GM19455 (cell line): ENCODE measurements around the gene DGCR8.
"Not testable (repeated sequence)": the region's sequence is repeated elsewhere in the genome, so short reads cannot be mapped to it uniquely, and the experiment has no call there.

Experiments
- ATAC-seq: cut with Tn5 transposase; IDR thresholded peaks from one replicate; pipeline ENCODE4 v1.9.1; 2021; ENCODE audit not compliant: unreplicated experiment

DGCR8 gene

DNA sequence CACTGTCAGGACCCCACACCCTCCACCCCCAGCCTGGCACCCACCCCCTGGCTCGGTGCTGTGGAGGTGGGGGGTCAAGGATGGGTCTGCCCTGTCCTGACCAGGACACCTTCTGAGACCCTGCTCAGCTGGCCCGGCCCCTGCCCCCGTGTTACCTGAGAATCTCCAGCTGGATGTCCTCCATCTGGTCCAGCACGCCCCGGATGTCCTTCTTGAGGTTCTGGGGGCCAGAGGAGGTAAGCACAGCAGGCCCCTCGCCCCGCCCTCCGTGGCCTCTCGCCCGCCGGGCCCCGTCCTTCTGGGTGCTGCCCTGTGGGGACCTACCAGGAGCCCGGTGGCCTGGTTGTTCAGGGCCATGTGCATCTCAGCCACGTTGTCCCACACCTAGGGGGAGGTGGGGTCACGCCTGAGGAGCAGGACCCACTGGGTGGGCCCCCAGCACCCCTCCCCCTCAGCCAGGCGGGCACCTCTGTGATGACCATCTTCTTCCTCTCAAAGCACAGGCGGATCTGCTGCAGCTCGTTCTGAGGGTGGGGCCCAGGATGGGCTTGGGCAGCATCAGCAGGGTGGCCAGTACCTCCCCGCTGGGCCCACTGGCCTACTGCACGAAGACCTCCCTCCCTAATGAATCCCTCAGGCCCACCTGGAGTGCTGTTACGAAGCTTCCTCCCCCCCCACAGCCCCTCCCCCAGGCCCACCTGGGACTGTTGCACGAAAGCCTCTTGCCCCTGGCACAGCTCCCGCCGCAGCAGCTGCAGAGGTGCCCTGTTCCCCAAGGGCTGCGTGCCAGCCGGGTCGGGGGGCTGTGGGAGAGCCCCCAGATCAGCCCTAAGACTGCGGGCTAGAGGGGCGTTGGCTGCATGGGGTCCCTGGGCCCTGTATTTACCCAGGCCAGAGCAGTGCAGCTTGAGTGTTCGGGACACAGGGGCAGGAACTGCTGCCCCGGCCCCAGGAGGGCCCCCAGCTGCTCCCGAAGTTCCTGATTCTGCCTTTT is 69.5 kb downstream of the DGCR8 start:
- ATAC-seq, result no peak

DNA sequence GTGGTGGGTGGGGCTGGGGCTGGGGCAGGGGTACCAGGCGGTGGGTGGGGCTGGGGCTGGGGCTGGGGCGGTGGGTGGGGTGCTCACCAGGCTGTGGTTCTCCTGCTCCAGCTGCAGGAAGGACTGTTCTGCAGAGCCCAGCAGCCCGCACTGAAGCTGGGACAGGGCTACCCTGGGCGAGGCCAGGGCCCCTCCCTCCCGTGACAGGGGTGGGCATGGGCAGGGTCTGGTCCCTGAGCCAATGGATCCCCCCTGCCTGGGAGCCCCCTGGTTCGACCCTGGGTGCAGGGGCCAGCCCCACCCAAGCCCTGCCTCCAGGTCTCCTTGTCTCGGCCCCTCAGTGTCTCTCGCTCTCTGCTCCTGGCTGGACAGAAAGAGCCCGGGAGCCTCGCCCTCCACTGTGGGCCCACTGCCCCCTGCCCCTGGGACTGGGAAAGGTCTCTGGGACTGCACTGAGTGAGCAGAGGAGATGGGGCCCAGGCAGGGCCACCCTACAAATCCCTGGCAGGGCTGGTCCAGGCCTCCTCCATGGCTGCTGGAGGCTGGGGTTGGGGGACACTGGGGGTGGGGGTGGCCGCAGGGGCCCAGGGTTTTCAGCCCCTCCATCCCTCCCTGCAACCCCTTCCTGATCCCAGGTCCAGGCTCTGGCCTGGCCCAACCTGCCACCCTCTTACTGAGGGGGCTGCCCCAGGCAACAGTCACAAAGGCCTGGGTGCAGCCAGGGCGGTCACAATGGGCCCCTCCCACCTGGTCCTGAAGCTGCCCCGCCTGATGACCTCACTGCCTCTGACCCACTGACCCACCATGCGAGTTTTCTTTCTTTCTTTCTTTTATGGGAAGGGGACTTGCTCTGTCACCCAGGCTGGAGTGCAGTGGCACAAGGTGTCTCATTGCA is 70.6 kb downstream of the DGCR8 start, which contains the start of gene CCDC188:
CCDC188 (minus strand) TSS at position 675 of the 895 bp plus-strand sequence; CDS start at position 606, 69 bp downstream.
- no peak for ATAC-seq

DNA sequence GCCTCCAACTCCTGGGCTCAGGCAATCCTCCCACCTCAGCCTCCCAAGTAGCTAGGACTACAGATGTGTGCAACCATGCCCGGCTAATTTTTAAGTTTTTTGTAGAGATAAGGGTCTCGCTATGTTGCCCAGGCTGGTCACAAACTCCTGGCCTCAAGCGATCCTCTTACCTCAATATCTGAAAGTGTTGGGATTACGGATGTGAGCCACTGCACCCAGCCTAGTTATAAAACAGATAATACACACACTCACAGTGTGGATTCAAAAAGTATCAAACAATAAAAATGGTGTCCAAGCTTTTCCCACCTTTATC is 71.2 kb downstream of the DGCR8 start:
- ATAC-seq, result no peak

DNA sequence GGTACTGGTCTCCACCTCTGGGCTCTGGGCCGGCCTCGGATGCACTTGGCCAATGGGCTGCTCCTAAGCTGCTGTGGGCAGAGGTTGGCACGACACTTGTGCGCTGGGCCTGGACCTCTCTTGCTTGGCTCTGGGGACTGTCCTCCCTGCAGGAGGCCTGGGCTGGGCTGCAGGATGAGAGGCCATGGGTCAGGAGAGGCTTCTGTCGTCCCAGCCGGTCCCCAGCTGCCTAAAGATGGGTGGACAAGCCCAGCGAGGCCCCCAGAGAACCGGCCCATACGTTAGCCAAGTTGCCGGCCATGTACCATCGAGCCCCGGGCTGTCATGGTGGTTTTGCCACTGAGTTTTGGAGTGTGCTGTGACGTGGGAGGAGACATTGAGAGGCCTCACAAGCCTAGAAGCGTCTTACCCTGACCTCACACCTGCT is 72.4 kb downstream of the DGCR8 start:
- ATAC-seq, result no peak

DNA sequence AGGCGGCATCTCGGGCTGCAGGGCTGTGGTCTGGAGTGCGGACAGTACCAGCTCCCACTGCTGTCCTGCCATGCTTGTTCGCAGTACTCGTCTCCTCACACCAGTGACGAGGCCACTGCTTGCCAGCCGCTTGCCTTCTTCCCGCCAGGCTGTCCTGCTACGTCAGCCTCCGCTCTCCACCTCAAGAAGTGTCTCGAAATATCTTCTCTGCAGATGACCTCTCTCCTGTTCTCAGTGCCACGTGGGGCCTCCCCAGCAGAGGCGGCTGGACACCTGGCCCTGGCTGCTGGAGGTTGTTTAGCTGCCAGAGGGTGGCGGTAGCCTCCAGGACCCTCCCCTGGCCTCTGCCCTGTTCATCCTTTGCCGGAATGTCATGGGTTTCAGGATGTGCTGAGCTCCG is 73.9 kb downstream of the DGCR8 start:
- ATAC-seq, result no peak

DNA sequence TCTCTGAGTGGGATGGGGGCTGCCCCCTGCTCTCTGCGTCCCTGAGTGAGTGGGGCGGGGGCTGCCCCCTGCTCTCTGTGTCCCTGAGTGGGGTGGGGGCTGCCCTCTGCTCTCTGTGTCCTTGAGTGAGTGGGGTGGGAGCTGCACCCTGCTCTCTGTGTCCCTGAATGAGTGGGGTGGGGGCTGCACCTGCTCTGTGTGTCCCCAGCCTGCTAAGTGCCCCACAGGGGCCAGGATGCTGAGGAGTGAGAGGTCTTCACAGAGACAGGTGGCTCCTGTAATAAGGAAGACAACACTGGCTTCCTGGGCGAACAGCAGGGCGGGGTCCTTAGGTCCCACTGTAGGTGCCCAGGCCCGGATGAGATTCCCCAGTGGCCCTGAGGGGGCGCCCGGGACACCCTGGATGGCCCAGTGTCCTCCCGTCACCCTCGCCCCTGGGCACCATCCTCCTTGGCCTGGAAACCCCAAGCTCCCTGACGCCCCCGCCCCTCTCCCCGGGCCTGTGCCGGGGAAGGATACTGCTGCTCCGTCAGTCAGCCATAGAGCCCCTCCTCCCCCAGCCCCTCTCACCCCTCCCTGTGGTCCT is 74.7 kb downstream of the DGCR8 start:
- ATAC-seq, result no peak

DNA sequence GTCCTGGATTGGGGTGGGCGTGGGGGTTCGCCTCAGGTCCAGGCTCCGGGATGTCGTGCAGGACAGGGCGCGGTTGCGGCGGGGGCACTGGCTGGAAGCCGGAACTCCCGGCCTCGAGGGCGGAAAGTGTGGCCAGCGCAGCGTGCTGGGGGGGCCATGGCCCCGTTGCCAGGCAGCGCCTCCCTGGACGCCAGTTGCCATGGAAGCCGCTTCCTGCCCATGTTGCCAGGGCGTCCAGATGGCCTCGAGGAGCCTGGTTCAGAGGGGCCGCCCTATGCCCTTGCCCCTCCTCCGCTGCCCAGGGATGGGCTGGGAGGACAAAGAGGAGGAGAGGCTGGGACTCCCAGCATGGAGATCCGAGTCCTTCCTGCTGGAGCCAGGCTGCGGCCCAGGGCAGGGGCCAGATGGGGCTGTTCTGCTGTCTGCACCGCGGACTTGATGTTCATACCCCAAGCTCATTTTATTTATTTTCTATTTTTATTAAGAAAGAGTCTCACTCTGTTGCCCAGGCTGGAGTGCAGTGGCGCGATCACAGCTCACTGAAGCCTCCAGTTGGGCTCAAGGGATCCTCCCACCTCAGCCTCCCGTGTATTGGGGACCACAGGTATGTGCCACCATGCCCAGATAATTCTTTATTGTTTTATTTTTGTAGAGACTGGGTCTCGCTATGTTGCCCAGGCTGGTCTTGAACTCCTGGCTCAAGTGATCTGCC is 75.4 kb downstream of the DGCR8 start:
- ATAC-seq, result no peak

DNA sequence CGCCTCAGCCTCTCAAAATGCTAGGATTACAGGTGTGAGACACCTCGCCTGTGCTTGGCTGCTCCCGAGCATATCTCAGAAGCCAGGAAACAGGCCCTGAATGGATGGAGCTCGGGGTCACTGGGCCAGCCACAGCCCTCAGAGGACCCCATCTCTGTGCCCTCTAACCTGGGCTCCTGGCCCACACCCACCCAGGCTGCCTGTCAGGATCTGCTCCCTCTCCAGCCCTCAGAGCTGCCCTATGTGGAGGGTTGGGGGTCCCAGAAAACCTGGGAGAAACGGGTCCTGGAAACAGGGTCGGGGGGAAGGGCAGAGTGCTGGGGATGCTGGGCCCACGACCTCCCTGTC is 76.0 kb downstream of the DGCR8 start:
- no peak for ATAC-seq

DNA sequence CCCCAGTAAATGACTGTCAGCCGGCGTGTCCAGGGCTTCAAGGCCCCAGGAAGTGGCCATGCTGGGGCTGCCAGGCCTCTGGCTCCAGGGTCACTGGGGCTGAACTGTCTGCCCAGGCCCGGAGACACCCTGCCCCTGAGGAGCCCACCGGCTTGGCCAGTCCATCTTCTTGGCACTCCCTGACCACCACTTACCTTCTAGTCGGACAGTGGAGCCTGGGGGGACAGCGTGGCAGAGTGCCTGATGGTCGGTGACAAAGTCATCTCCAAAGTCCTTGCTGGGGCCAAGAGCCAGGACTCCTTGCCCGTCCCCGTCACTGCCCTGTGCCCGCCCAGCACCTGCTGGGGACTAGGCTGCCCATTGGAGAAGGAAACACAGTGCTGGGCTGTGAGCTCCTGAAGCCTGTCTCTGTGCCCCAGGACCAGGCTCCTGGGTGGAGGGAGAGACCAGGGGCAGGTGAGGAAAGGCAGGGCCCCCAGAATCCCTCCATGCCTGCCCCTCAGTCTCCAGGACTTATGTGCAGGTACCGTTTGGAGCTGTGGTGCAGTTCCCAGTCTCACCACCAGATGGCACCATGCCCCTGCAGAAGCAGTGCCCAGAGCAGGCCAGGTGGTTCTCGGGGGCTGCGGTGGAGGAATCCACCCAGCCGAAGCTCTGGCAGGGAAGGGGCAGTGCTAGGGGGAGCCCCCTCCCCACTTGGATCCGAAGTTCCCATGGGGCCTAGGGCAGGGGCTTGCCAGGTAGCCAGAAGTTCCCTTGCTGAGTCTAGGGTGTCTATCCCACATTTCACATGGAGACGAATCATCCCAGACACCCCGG is 76.8 kb downstream of the DGCR8 start:
- ATAC-seq, result no peak

DNA sequence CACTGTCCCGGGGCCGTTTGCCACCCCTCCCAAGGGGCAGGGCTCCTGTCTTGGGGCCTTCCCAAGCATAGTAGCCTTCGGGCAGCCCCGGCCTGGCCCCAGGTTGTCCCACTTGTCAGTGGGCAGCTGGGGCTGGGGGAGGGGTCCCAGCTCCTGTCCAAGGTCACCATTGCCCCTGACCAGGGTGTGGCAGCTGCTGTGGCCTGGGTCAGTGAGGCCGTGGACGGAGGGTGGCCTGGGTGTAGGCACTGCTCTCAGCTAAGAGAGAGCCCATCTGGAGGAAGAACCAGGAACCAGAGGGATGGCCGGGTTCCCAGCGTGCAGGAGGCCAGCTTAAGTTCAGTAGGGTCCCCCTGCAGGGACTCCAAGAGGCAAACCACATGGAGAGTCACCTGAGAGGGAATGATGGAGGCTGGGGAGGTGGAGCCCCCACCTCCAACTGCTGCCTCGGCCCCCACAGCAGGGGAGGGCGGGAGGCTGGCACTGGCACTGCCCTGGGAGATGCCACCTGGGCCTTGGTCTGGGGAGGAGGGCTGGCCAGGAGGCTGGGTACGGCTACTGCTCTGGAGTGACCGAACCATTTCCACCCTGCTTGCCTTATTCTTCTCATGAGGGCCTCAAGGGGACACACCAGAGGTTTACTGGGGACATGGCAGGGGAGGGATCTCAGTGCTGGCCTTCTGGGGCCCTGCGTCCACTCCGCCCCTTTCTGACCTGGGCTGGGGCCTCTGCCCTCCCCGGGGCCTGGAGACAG is 77.6 kb downstream of the DGCR8 start:
- no peak for ATAC-seq

DNA sequence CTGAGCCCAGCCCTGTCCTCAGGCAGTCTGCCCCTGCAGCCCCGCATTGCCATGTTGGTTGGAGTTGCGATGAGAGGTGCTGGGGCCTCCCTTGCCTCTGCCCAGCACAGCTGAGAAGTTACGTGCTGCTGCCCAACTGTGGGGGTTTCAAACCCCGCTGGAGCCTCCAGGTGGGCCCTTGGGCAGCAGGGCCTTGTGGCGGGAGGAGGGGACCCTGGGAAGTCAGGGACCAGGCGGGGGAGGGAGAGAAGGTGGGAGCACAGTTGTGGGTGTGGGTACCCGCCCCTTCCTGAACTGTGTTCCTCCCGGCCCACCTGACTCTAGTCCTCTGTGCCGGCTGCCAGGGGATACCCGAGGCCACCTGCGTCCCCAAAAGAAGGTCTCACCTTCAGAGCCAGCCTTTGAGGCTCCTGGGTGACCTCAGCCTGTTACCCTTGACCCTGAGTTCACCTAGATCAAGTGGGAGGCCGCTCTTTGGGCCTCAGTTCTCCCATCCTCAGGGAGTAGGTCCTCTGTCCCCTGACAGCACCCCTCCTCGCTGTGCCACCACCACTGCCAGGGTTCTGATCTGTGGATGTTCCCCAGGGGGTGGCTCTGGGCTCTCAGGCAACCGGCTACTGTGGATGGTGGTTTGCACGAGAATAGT is 78.5 kb downstream of the DGCR8 start:
- ATAC-seq, result no peak

DNA sequence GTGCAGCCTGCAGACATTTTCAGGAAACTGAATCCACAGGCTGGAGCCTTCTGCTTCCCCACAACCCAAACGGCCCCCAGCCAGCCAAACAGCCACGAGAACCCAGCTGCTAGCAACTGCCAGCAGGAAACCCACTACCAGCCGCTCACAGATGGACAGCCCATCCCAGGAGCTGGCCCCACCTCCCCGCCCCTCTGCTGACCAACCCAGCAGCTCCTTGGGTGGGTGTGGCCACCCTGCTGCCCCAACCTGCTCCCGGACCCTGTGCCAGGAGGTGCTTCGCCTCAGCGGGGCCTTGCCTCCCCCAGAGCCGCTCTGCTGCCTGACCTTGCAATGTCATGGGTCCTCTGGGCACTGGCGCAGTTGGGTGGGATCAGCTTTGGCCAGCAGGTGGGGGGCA is 79.0 kb downstream of the DGCR8 start:
- ATAC-seq, result no peak

DNA sequence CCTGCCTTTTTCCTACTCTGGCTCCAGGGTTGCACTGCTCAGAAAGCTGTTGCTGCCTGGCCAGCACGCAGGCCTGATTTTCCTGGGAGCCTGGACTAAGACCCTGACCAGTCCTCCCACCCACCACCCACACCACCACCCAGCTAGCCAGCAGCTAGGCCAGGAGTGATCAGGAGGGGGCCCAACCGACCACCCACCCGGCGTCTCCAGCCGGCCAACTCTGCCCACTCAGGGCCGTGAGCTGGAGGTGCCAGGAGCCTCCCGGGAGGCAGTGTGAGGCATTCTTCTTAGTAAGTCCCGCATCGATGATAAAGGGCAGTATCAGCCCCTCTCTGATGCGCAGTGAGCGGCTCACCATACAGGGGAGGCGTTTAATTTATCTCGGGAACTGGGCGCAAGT is 79.5 kb downstream of the DGCR8 start:
- ATAC-seq, result not testable (repeated sequence)

DNA sequence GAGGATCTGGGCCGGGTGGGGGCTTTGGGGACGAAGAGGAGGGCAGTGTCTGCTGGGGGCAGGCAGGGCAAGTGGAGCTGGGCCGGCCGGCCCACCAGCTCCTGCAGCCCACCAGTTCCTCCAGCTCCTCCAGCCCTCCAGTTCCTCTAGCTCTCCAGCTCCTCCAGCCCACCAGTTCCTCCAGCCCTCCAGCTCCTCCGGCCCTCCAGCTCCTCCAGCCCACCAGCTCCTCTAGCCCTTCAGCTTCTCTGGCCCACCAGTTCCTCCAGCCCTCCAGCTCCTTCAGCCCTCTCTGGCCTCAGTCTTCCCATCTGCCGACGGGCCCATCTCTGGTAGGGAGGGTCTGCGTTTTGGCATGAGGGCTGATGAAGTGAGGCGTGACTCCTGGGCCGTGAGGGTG is 80.0 kb downstream of the DGCR8 start:
- no peak for ATAC-seq
